Epidermal melanocyte (primary cell): ENCODE results near the gene NAPEPLD.
"Not testable (repeated sequence)": the region's sequence is repeated elsewhere in the genome, so short reads cannot be mapped to it uniquely, and the experiment has no call there.

Source experiments
- DNase-seq: peaks from one replicate; pipeline ENCODE4 v3.0.0; 2011; ENCODE audit warnings: low spot score; ENCODE audit not compliant: insufficient read length

NAPEPLD gene

DNA sequence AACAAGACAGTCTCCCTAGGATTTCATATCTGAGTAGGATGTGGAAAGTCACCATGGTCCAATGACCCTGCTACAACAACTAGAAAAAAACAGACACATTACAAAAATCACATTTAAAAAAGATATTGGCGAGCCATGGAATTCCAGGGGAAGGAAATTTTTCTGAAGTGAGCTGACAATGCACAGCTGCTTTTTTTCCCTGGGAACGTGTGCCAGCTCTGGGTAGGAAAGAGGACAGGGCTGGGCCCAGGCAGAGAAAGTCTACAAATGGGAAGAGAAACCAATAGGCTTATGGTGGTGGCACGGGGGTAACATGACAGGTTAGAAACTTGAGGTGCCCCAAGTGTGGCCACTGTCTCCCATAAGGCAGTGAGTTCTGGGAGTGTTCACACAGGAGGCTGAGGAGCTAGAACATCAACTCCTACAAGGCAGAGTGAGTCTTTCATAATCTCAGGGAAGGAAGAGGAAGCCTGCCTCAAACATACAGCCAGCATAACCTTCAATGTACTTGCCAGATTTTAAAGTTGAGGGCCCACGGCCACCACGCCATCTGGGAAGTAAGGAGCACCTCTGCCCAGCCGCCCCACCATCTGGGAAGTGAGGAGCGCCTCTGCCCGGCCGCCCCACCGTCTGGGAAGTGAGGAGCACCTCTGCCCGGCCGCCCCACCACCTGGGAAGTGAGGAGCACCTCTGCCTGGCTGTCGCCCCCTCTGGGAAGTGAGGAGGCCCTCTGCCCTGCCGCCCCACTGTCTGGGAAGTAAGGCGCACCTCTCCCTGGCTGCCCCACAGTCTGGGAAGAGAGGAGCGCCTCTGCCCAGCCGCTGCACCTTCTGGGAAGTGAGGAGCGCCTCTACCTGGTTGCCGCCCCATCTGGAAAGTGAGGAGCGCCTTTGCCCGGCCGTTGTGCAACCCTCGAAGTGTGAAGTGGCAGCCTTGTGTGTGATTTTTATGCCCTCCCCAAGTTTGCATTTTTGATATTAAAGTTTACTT, 80.2 kb downstream of the NAPEPLD start:
- no peak for DNase-seq

DNA sequence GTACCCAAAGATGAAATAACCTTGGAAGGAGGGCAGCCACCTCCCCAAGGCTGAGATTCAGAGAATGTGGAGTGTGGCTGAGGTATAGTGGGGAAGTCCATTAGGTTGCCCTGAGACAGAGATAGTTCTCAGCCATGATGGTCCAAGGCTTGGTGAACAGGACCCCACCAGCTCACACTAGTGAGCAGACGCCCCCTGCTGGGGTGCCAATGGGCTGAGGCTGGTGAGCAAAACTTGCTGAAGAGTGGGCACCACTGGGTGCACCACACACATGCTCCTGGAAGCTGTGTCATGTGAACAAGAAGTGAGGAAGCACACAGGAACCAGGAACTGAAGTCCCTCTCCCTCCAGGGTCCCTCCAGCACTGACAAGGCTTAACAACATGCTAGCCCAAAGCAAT, 83.2 kb downstream of the NAPEPLD start:
- no peak for DNase-seq

DNA sequence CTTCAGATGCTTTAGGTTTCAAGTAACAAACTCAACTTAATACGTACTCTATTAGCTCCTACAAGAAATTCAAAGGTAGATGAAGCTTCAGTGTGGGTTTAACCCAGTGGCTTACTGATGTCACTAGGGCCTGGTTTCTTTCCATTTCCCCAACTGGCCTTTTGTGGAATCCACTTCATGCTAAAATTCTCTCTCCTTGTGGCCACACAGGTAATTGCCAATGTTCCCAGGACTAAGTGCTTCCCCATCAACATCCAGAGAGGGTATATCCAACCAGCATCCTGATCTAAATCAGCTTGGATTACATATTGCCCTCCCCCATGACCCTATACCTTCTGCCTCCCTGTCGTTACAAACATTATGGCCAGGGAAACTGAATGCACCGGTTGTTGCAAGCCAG, 85.0 kb downstream of the NAPEPLD start:
- no peak for DNase-seq

DNA sequence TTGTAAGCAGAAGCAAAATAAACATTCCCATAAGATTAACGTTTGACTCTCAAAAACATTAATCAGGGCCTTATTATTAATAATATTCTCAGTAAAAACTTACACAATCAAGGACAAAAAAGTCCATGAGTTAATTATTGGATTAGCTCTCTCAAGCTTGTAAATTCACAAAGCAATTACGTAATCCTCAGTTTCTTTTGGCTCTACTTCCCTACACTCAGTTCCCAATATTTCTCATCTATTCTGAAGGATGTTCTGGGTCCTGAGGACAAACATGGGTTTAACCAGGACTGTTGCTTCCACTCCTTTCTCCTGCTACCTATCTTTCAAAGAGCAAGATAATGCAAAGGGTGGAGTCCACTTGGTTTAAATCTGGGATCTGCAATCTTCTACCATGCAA, 89.4 kb downstream of the NAPEPLD start:
- no peak for DNase-seq

DNA sequence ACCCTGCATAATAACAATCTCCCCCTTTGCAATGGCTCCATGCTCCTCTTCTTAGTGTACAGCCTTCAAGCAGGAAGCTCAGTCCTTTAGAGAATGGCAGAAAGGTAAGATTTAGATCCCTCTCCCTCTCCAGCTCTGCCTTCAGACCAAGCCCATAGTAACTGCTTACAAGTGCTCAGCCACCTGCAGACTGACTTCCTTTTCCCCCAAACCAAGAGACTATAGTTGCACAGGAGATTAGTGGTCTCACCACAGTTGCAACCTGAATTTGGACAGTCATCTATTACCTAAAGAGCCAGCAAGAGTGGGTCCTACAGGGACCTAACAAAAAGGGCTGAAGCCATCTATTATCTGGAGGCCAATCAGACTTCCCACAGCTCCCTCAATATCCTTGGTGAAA, 90.8 kb downstream of the NAPEPLD start:
- no peak for DNase-seq

DNA sequence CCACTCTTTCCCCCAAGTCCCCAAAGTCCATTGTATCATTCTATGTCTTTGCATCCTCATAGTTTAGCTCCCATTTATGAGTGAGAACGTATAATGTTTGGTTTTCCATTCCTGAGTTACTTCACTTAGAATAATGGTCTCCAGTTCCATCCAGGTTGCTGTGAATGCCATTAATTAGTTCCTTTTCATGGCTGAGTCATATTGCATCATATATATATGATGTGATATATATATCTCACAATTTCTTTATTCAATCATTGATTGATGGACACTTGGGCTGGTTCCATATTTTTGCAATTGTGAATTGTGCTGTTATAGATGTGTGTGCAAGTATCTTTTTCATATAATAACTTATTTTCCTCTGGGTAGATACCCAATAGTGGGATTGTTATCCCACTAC, 92.9 kb downstream of the NAPEPLD start:
- DNase-seq: not testable (repeated sequence)

DNA sequence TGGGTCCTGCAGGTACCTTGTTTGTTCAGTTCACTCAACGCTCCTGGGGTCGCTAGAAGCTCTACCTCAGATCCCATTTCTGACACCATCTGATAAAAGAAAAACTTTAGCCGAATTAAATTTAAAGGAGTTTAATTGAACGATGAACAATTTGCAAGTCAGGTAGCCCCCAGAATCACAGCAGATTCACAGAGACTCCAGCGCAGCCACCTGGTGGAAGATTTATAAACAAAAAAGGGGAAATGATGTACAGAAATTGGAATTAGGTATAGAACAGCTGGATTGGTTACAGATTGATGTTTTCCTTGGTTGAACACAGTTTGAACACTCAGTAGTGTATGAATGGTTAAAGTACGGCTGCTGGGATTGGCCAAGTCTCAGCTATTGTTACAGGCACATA, 97.4 kb downstream of the NAPEPLD start:
- no peak for DNase-seq
